Stimulated activated CD4-positive, alpha-beta T cell treated with anti-CD3 and anti-CD28 coated beads, Interleukin-4, amount 100 ng/mL, for 1 hour (primary cell): ENCODE measurements around the gene LEPROT.

Experiments used
- DNase-seq: peaks from one replicate; pipeline ENCODE4 v3.0.0-alpha.2; 2020

The LEPROT gene

DNA sequence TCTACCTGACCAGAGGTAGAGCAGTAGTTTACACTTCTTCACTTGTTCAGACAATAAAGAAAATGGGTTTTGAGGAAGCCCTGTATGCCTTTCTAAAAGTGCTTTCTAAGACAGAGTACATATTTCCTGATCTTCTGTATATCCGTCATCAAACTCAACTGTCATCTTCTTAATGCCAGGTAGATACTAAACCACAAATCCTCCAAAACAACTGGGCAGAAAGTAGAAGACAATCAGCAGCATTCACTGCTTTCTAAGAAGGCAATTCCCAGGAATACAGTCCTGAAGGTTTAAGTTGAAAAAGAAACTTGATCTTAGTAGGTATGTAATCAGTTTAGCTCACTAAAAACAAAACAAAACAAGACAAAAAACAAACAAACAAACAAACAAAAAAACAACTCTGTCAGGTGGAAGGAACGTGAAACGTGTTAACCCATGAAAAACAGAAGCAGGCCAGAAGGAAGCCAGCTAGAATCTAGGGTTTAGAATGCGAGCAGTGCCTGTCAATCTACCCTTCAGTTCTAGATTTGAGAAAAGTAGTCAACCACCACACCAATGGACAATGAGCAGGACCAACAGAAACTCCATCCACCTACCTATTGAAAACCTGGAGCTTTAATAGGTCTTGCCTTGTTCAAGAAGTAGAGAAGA is 59.2 kb downstream of the LEPROT start:
- no peak for DNase-seq

DNA sequence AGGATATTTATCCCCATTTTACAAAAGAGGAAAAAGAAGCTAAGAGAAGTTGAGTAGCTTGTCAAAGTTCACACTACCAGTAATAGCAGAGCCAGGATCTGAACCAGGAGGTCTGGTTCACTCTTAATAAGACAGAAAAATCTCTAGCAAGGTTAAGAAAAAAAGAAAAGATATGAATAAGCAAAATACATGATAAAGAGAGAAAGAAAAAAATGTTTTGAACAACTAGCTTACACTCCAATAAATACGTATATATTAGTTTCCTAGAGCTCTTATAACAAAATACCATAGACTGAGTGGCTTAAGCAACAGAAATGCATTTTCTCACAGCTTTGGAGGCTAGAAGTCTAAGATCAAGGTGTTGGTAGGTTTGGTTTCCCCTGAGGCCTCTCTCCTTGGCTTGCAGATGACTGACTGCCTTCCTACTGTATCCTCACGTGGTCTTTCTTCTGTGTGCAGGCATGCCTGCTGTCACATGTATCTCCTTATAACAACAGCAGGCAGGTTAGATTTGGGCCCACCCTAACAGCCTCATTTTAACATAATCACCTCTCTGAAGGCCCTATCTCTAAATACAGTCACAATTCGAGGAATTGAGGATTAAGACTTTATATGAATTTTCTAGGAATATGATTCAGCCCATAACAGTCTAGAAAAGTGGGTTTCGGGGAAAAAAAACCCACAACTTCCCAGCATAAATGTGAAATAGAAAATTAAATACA is 60.4 kb downstream of the LEPROT start:
- no peak for DNase-seq

DNA sequence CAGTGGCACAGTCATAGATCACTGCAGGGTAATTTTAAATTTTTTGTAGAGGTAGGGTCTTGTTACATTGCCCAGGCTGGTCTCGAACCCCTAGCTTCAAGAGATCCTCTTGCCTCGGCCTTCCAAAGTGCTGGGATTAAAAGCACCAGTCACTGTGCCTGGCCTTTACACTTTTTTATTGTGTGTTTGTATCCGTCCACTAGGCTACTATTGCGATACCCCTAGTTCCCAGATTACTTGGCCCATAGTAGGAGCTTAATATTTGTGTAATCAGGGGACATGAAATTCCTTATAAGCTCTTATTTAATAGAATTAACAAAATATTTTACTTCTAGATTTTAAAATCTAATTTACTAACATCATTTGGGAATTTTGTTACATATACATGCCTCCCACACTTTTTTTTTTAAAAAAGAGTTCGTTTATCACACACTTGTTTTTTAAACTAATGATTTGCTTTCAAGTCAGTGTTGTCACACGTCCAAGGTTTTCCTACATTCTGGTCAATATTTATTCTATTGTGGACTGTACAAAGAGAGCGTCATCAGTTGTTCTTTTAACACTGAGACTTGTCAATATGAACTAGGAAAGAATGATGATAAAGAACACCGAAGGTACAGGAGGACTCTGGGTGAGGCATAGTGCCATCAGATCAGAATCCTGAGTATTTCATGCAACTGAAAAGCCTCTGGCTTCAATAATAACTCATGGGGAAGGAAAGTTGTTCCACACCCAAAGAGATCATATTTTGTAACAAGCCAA is 63.7 kb downstream of the LEPROT start:
- no peak for DNase-seq
